ENCODE data around the gene BTD. TPM values are rescaled to one million over a fixed set of nuclear protein-coding genes. Genes with fewer than 3 reads are reported as not detected.

Gene BTD
- total and polyA plus RNA-seq, 5 experiments from 2014 or later, result 11.5 to 17.4 (median 14.7) TPM

- Mint-ChIP-seq H3K27me3 (no peaks in the 10 kb centered on the region), H3K9me3 (no peaks in the 10 kb centered on the region), H3K4me3 (peak overlapping the region in 3 of 10 donors; percentile 7 to 47 (median 22)), H3K4me1 (peaks cover 12 to 29% (median 22%) of the 10 kb centered on the region in 4 donors), H3K36me3 (peaks cover 0 to 12% (median 6%) of the 10 kb centered on the region in 3 donors), H3K27ac (peak overlapping the region in 3 of 10 donors; percentile 21 to 90 (median 80))
- DNase-seq, result no peak
- ATAC-seq, result no peak
- POLR2A ChIA-PET, result no interaction called here
Measured at GRCh38 chr3:15631426-15632211, 30.1 kb downstream of the BTD start.

GRCh38 chr3:15632212-15632580 is 30.7 kb downstream of the BTD start:
- POLR2A ChIA-PET, result no interaction called here
- H3K4me3 Mint-ChIP-seq, result peak overlapping the region in 3 of 10 donors; percentile 7 to 22 (median 11)
- peak overlapping the region in 2 of 10 donors; percentile 21 to 90 for H3K27ac Mint-ChIP-seq
- DNase-seq (no peak), ATAC-seq (no peak)
- peaks cover 12 to 32% (median 25%) of the 10 kb centered on the region in 4 donors for H3K4me1 Mint-ChIP-seq
- H3K9me3 Mint-ChIP-seq, result no peaks in the 10 kb centered on the region
- H3K27me3 Mint-ChIP-seq, result no peaks in the 10 kb centered on the region
- H3K36me3 Mint-ChIP-seq, result peaks cover 0 to 11% (median 8%) of the 10 kb centered on the region in 3 donors

GRCh38 chr3:15633159-15633558 is 31.6 kb downstream of the BTD start:
- no peaks in the 10 kb centered on the region for H3K27me3 Mint-ChIP-seq
- DNase-seq, result no peak
- POLR2A ChIA-PET, result interaction anchor here (1.2 kb wide), 1 partner anchor 26 kb away, joined by 4 read pairs; no protein-coding TSS in a partner anchor
- ATAC-seq, result no peak
- H3K36me3 Mint-ChIP-seq, result peaks cover 0 to 12% (median 4%) of the 10 kb centered on the region in 3 donors
- H3K27ac Mint-ChIP-seq, result no peak overlapping the region
- no peaks in the 10 kb centered on the region for H3K9me3 Mint-ChIP-seq
- no peak overlapping the region for H3K4me3 Mint-ChIP-seq
- peaks cover 7 to 42% (median 29%) of the 10 kb centered on the region in 4 donors for H3K4me1 Mint-ChIP-seq

- no peak overlapping the region for H3K4me3 Mint-ChIP-seq
- no peak for DNase-seq
- no peaks in the 10 kb centered on the region for H3K27me3 Mint-ChIP-seq
- peaks cover 0 to 13% (median 4%) of the 10 kb centered on the region in 3 donors for H3K36me3 Mint-ChIP-seq
- peaks cover 7 to 45% (median 29%) of the 10 kb centered on the region in 4 donors for H3K4me1 Mint-ChIP-seq
- POLR2A ChIA-PET, result interaction anchor here (0.6 to 1.2 kb wide), 2 partner anchors 11 to 26 kb away, joined by 3 to 4 read pairs; no protein-coding TSS in a partner anchor
- H3K27ac Mint-ChIP-seq, result no peak overlapping the region
- H3K9me3 Mint-ChIP-seq, result no peaks in the 10 kb centered on the region
- no peak for ATAC-seq
Measured at GRCh38 chr3:15633766-15634598, 32.4 kb downstream of the BTD start.

GRCh38 chr3:15634671-15635070 is 33.1 kb downstream of the BTD start:
- H3K4me3 Mint-ChIP-seq, result no peak overlapping the region
- POLR2A ChIA-PET, result no interaction called here
- H3K27me3 Mint-ChIP-seq, result no peaks in the 10 kb centered on the region
- peaks cover 7 to 45% (median 29%) of the 10 kb centered on the region in 4 donors for H3K4me1 Mint-ChIP-seq
- DNase-seq (no peak), ATAC-seq (no peak)
- no peak overlapping the region for H3K27ac Mint-ChIP-seq
- H3K36me3 Mint-ChIP-seq, result peaks cover 0 to 13% (median 4%) of the 10 kb centered on the region in 3 donors
- no peaks in the 10 kb centered on the region for H3K9me3 Mint-ChIP-seq

GRCh38 chr3:15635121-15635661 is 33.6 kb downstream of the BTD start:
- Mint-ChIP-seq H3K4me1 (peaks cover 5 to 40% (median 25%) of the 10 kb centered on the region in 4 donors), H3K27me3 (no peaks in the 10 kb centered on the region), H3K27ac (no peak overlapping the region)

GRCh38 chr3:15636028-15636709 is 34.6 kb downstream of the BTD start:
- Mint-ChIP-seq H3K9me3 (no peaks in the 10 kb centered on the region), H3K27ac (peak overlapping the region in 3 of 10 donors; percentile 25 to 63 (median 56)), H3K27me3 (no peaks in the 10 kb centered on the region), H3K4me3 (peak overlapping the region in 2 of 10 donors; percentile 10 to 48), H3K36me3 (peaks cover 0 to 13% (median 4%) of the 10 kb centered on the region in 3 donors), H3K4me1 (peaks cover 5 to 31% (median 21%) of the 10 kb centered on the region in 4 donors)
- no peak for ATAC-seq
- POLR2A ChIA-PET, result interaction anchor here (0.8 kb wide), 1 partner anchor 108 kb away, joined by 3 read pairs; no protein-coding TSS in a partner anchor
- no peak for DNase-seq

More at GRCh38 chr3:15635121-15635661, 33.6 kb downstream of the BTD start:
- H3K9me3 Mint-ChIP-seq, result no peaks in the 10 kb centered on the region
- DNase-seq, result no peak
- no peak for ATAC-seq
- peaks cover 0 to 13% (median 4%) of the 10 kb centered on the region in 3 donors for H3K36me3 Mint-ChIP-seq
- H3K4me3 Mint-ChIP-seq, result no peak overlapping the region
- POLR2A ChIA-PET, result interaction anchor here (0.8 kb wide), 1 partner anchor 109 kb away, joined by 3 read pairs; no protein-coding TSS in a partner anchor

- Mint-ChIP-seq H3K4me3 (peak overlapping the region in 1 of 10 donors; percentile 32), H3K4me1 (peaks cover 7 to 26% (median 19%) of the 10 kb centered on the region in 4 donors), H3K9me3 (no peaks in the 10 kb centered on the region), H3K27me3 (no peaks in the 10 kb centered on the region), H3K27ac (no peak overlapping the region), H3K36me3 (peaks cover 0 to 20% (median 11%) of the 10 kb centered on the region in 3 donors)
- POLR2A ChIA-PET, result interaction anchor here (0.6 kb wide), 1 partner anchor 54 kb away, joined by 6 read pairs; no protein-coding TSS in a partner anchor
- ATAC-seq, result no peak
- DNase-seq, result no peak
Measured at GRCh38 chr3:15637131-15637951, 35.8 kb downstream of the BTD start.

- Mint-ChIP-seq H3K36me3 (peaks cover 0 to 26% (median 13%) of the 10 kb centered on the region in 3 donors), H3K4me3 (no peak overlapping the region), H3K27ac (peak overlapping the region in 1 of 10 donors; percentile 21), H3K4me1 (peaks cover 7 to 25% (median 19%) of the 10 kb centered on the region in 4 donors), H3K27me3 (no peaks in the 10 kb centered on the region), H3K9me3 (no peaks in the 10 kb centered on the region)
- ATAC-seq (no peak), DNase-seq (no peak)
- POLR2A ChIA-PET, result no interaction called here
Measured at GRCh38 chr3:15638193-15638890, 36.8 kb downstream of the BTD start.

GRCh38 chr3:15638891-15639262 is 37.3 kb downstream of the BTD start:
- no peaks in the 10 kb centered on the region for H3K9me3 Mint-ChIP-seq
- H3K27ac Mint-ChIP-seq, result no peak overlapping the region
- ATAC-seq, result no peak
- H3K36me3 Mint-ChIP-seq, result peaks cover 0 to 28% (median 13%) of the 10 kb centered on the region in 3 donors
- H3K4me1 Mint-ChIP-seq, result peaks cover 7 to 25% (median 19%) of the 10 kb centered on the region in 4 donors
- no peak overlapping the region for H3K4me3 Mint-ChIP-seq
- DNase-seq, result no peak
- POLR2A ChIA-PET, result no interaction called here
- H3K27me3 Mint-ChIP-seq, result no peaks in the 10 kb centered on the region

- Mint-ChIP-seq H3K27ac (no peak overlapping the region), H3K4me1 (peaks cover 21 to 51% (median 42%) of the 10 kb centered on the region in 4 donors), H3K9me3 (no peaks in the 10 kb centered on the region), H3K27me3 (peaks cover 0 to 10% (median 2%) of the 10 kb centered on the region in 5 donors), H3K36me3 (peaks cover 0 to 21% (median 15%) of the 10 kb centered on the region in 3 donors), H3K4me3 (no peak overlapping the region)
- ATAC-seq, result no peak
- POLR2A ChIA-PET, result interaction anchor here (0.6 kb wide), 1 partner anchor 11 kb away, joined by 3 read pairs; no protein-coding TSS in a partner anchor
- no peak for DNase-seq
Measured at GRCh38 chr3:15645246-15645645, 43.7 kb downstream of the BTD start.
